Measurements from ENCODE around the gene TMEM208.
A peak's percentile ranks its signal among the peaks of the same experiment; 100 is the strongest.

TMEM208 gene

DNA sequence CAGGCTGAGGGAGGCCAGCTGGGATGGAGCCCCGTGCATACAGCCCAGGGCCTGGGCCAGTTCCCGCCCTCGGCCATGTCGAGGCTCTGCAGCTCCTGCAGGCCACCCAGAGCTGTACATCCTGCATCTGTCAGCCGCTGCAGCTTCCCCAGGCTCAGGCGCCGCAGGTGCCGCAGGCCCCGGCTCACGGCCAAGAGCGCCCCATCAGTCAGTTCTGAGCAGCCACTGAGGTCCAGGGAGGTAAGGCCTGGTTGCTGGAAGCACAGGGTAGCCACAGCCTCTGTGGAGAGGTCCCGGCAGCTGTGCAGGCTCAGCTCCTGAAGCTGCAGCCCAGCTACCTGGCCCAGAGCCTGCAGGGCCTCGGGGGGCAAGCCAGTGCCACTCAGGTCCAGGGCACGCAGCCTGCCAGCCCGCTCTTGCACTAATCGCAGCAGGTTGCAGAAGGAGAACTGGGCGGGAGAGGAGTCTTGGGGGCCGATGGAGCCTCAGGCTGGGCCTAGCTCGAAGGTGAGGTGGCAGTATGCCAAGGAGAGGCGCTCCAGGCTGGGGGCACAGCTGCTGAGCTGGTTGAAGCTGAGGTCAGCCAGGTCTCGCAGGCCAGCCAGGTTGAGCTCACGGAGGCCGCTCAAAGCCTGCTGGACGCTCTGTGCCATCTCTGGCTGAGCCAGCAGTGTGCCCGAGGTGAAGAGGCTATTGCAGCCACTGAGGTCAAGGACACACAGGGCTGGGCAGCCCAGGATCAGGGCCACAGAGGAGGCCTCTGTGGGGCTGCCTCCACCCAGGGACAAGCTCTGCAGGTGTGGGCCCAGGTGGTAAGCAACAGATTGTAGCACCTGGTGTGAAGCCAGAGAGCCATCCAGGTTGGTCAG, 16.6 kb upstream of the TMEM208 start:
- no peak for DNase-seq

DNA sequence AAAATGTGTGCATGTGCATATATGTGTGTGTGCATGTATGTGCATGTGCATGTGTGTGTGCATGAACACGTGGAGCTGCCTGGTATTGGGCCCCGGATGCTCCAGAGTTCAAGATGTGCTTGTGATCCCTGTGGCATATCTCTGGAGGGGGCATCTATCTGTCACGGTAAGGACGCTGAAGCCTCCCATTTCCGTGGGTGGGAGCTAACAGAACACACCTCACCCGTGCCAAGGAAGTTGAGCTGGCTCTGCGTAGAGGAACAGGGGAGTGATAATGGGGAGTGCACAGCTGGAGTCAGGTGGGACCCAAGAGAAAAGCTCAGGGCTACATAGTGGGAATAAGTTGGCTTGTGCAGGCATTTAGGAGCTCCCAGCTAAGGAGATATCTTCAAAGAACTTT, 15.3 kb upstream of the TMEM208 start:
- no peak for DNase-seq

DNA sequence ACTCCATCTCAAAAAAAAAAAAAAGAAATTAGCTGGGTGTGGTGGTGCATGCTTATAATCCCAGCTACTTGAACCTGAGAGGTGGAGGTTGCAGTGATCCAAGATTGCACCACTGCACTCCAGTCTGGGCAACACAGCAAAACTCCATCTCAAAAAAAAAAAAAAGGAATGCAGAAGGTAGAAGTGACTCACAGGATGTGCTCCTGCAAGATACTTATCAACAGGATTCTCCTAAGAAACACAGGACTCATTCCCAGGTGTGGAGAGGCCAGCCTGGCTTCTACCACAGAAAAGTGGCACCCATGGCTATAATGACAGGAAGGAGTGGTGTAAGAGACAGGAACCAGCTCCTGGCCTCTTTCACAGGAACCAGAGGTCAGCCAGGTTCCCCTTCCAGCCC, 14.2 kb upstream of the TMEM208 start:
- no peak for DNase-seq

GRCh38 chr16:67213197-67214019, 13.5 kb upstream of the TMEM208 start:
- no peak for DNase-seq

DNA sequence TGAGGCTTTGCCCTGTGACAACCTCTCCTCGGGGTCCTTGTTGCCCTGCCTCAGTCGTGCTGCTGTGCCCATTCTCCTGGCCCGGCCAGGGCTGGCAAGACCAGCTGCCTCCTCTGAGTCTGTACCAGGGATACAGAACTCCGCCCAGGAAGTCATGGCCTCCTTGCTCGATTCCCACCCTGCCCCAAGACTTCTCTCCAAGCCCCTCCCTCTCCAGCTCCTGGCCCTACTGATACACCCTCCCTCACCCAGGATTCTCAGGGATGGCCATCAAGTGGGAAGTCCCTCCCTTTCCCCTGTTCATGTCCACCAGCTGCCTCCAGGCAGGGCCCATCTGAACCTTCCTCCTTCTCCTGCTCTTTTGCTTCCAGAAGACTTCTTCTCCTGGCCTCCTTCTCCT, 11.2 kb upstream of the TMEM208 start:
- DNase-seq = no peak

DNA sequence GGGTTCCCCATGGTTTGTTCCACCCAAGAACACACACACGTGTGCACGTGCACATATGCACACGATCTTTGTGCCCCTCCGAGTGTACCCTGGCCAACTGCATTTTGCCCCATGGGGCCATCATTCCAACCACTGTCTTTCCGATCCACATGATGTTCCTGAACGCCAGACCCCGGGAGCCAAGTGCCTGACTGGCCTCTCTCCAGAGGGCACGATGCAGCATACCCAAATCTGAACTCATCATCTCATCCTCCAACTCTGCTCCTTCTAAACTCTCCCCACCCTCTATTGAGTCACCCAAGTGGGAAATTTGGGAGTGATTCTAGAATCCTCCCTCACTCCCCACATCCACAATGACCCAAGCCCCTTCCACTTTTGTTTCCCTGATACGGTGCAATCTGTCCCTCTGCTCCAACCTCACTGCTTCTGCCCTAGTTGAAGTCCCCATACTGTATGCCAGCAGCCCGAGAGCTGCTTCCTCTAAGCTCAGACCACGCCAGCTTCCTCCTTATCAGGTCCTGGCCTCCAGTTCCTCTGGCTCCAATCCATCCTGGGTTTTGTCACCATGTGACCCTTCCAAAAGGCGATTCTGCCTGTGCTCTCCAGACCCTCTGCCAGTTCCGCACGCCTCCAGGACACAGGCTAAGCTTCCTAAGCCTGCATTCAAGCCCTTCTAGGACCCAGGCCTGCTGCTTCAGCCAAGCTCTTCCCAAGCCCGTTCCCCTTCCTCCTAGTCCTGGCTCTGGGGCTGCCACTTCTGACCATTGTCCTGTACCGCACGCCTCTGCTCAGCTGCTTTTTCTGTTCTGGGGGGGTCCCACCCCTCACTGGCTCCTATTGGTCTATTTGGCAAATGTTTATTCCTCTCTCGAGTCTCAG, 10.1 kb upstream of the TMEM208 start:
- DNase-seq = peak; percentile 27

DNA sequence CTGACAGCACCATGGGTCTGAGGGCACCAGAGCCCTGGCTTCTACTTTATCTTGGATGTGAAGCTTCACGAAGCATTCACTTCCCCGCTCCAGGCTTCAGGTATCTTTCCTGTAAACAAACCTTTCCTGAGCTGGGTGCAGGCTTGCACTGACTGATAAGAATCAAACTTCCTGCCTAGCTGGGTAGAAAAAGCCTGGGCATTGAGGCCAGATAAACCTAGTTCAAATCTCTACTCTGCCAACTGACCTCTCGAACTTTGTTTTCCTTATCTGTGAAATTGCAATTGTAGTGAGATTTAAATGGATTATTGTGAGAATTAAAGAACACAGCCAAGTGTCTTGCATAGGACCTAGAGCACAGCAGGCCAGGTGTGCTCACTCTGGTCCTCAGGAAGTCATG, 2.9 kb upstream of the TMEM208 start:
- DNase-seq = no peak

DNA sequence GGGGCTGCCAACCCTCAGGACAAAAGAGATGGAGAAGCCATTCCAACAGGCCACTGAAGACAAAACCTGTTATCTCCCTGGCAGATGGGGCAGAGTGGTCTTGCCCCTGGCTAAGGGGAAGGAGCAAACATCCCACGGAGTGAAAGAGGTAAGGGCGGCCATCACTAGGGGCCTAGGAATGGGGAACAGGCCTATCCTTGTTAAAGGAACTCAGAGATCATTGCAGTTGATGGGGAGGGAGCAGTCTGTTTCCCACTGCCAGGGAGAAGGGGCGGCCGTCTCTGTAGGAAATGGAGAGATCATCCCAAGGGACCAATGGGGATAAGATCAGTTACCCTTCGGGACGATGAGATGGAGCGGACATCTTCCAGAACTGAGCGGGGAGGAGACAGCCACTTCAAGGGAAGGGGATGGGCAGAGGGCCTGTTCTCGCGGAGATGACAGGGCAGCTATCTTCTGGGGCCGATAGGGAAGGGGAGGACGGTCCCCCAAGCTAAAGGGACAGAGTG, 581 bp upstream of the TMEM208 start:
- no peak for DNase-seq

- no peak for DNase-seq
Observed at GRCh38 chr16:67227567-67227921, 614 bp downstream of the TMEM208 start.

DNA sequence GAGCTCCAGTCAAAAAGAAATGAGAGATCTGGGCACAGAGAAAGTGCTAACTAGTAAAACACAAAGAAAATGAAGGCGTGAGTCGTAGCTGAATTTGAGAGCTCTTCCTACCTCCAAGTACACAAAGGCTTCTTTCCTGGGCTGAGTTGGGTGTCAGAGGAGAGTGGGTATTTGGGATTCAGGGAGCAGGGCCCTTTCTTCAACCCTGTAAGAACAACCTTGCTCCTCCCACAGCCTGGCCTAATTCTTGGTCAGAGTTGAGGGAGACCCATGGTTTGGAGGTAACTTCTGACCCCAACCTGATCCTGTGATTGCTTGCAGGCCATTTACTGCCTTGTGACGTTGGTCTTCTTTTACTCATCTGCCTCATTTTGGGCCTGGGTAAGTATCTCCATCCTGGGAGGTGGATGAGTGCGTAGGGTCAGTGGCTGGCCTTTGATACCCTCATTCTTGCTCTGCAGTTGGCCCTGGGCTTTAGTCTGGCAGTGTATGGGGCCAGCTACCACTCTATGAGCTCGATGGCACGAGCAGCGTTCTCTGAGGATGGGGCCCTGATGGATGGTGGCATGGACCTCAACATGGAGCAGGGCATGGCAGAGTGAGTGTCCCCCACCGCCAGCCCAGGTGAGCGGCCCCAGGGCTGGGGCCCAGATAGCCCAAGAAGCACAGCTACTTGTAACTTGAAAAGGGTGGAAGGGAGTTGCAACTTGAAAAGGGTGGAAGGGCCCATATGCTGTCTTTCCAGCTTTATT, 1.3 kb downstream of the TMEM208 start:
- no peak for DNase-seq

GRCh38 chr16:67228905-67229304, 2.0 kb downstream of the TMEM208 start:
- no peak for DNase-seq

- no peak for DNase-seq
Observed at GRCh38 chr16:67229906-67230808, 3.2 kb downstream of the TMEM208 start.

GRCh38 chr16:67230809-67231660, 4.1 kb downstream of the TMEM208 start:
- no peak for DNase-seq

GRCh38 chr16:67233596-67233995, 6.7 kb downstream of the TMEM208 start:
- DNase-seq = no peak

- no peak for DNase-seq
Observed at GRCh38 chr16:67234180-67234597, 7.3 kb downstream of the TMEM208 start.

DNA sequence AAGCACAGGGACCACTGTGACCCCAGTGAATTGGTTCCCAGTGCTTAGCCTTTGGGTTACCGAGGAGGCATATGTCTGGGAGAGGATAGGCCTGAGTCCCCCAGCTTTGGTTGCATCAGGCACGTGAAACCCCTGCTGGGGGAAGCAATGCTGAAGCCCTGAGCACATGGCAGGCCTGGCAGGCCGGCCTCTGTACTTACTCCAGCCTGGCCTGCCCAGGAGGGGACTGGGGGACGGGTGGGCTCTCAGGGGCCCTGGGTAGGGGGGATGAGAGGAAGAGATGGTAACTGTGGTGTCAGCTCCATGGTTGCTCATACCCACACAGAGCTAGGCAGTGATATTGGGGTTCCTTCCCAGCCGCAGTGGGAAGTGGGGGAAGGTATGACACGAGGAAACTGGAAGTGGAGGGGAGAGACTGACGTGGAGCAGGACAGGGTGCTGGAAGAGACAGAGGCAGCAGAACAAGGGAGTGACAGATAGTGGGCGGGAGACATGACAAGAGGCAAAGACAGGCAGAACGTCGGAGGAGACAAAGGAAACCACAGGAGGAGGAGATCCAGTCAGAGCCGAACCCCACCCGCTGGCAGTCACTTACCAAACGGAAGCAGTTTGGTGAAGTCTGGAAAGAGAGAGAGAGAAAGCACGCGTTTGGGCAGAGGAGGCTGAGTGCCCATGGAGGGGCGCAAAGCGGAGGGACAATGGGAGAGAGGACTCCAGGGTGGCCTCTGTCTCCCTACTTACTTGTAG, 9.1 kb downstream of the TMEM208 start:
- peak; percentile 37 for DNase-seq

GRCh38 chr16:67236563-67237395, 9.8 kb downstream of the TMEM208 start:
- DNase-seq = peak; percentile 72
